Endothelial cell of umbilical vein (primary cell): Measurements from ENCODE around the gene MAPK9.

Experiments
- EZH2 ChIP-seq: IDR thresholded peaks from 2 replicates; pipeline ENCODE4 v1.6.1; 2012; ENCODE audit warnings: borderline replicate concordance, low read depth, mild to moderate bottlenecking, moderate library complexity, low read length, inconsistent platforms; ENCODE audit not compliant: severe bottlenecking
- FOS ChIP-seq: IDR thresholded peaks from 2 replicates; pipeline ENCODE4 v1.6.1; 2011; ENCODE audit warnings: mild to moderate bottlenecking, low read length, moderate library complexity, borderline replicate concordance; ENCODE audit not compliant: insufficient read depth
- GATA2 ChIP-seq: IDR thresholded peaks from 2 replicates; pipeline ENCODE4 v1.7.0; 2011; ENCODE audit warnings: low read depth, mild to moderate bottlenecking, moderate library complexity, mixed read lengths, low read length; ENCODE audit not compliant: insufficient read length, insufficient read depth
- JUN ChIP-seq: IDR thresholded peaks from 2 replicates; pipeline ENCODE4 v1.6.1; 2011; ENCODE audit warnings: borderline replicate concordance, low read depth; ENCODE audit not compliant: insufficient read length, insufficient read depth
- MYC ChIP-seq: IDR thresholded peaks from one replicate; pipeline ENCODE4 v1.6.1; 2011; ENCODE audit warnings: mild to moderate bottlenecking, low read depth, low read length
- POLR2A ChIP-seq: IDR thresholded peaks from 2 replicates; pipeline ENCODE4 v1.6.1; 2012; ENCODE audit warnings: low read depth, mild to moderate bottlenecking, control low read depth, low read length
- POLR2AphosphoS5 ChIP-seq: IDR thresholded peaks from 2 replicates; pipeline ENCODE4 v1.6.1; 2012; ENCODE audit warnings: low read depth, mild to moderate bottlenecking, control low read depth, low read length, moderate library complexity; ENCODE audit not compliant: insufficient read depth
- TF ChIP-seq, protein P1 (sequence below): IDR thresholded peaks from 2 replicates; pipeline ENCODE4 v1.6.1; 2011; ENCODE audit not compliant: insufficient read depth, insufficient read length
- TF ChIP-seq, protein P2 (sequence below), 2 donors: IDR thresholded peaks; 1 replicate in 1 of 2; 2 replicates in 1 of 2; pipeline ENCODE4 v1.5.1; 2011; ENCODE audit warnings: low read length in 2 of 2, mild to moderate bottlenecking in 2 of 2, moderate library complexity in 2 of 2, control low read depth in 1 of 2, inconsistent platforms in 1 of 2, low read depth in 1 of 2; ENCODE audit not compliant: insufficient read depth in 1 of 2; ENCODE audit errors: extremely low read depth in 1 of 2

DNA sequence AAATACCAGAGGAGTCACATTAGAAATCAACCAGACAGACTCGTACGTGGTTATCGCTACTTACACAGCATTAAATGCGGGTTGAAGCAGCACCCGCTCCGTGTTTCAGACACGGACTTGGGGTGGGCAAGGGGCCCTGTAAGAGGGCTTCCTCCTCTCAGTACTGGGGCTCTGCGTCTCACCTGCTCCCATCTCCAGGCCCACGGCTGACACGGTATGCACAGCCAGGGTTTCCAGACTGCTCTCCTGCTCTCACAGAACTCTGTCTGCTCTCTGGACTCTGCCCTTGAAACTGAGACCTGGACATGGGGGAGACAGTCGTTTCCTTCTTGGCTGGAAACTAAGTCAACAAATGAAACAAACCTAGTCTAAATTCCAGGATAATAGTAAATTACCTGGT lies 58.2 kb downstream of the MAPK9 start:
- TF ChIP-seq, protein P1, sequence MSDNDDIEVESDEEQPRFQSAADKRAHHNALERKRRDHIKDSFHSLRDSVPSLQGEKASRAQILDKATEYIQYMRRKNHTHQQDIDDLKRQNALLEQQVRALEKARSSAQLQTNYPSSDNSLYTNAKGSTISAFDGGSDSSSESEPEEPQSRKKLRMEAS = no peak
- TF ChIP-seq, protein P2, sequence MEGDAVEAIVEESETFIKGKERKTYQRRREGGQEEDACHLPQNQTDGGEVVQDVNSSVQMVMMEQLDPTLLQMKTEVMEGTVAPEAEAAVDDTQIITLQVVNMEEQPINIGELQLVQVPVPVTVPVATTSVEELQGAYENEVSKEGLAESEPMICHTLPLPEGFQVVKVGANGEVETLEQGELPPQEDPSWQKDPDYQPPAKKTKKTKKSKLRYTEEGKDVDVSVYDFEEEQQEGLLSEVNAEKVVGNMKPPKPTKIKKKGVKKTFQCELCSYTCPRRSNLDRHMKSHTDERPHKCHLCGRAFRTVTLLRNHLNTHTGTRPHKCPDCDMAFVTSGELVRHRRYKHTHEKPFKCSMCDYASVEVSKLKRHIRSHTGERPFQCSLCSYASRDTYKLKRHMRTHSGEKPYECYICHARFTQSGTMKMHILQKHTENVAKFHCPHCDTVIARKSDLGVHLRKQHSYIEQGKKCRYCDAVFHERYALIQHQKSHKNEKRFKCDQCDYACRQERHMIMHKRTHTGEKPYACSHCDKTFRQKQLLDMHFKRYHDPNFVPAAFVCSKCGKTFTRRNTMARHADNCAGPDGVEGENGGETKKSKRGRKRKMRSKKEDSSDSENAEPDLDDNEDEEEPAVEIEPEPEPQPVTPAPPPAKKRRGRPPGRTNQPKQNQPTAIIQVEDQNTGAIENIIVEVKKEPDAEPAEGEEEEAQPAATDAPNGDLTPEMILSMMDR (IDR thresholded peaks at IDR 0.05; ENCODE audit: extremely low read depth in 1 of 2, insufficient read depth in 1 of 2, low read depth in 1 of 2, low read length in 2 of 2) = no peak
- TF ChIP-seq POLR2AphosphoS5 (no peak), JUN (no peak), EZH2 (no peak), POLR2A (no peak), MYC (no peak), GATA2 (no peak), FOS (no peak)
